T-helper 2 cell (primary cell): ENCODE data around the gene CTU2.

Experiments
- DNase-seq, 5 experiments: peaks; one replicate each; pipeline versions ENCODE4 v3.0.0 to v3.0.0-alpha.2; 2012 to 2022

The CTU2 gene

GRCh38 chr16:88762258-88762870 lies 56.1 kb downstream of the CTU2 start:
- no peak for DNase-seq

GRCh38 chr16:88762941-88763340 lies 56.6 kb downstream of the CTU2 start:
- DNase-seq = no peak

- DNase-seq = no peak
Measured at GRCh38 chr16:88763502-88764053, 57.3 kb downstream of the CTU2 start.

GRCh38 chr16:88764080-88764479 lies 57.8 kb downstream of the CTU2 start:
- DNase-seq = no peak

GRCh38 chr16:88764913-88765349 lies 58.6 kb downstream of the CTU2 start:
- DNase-seq = no peak
